Tongue (tissue), 2 donors: ENCODE results near the gene ERO1B. TPM values are rescaled to one million over a fixed set of nuclear protein-coding genes. Genes with fewer than 3 reads are reported as not detected.
A peak's percentile ranks its signal among the peaks of the same experiment; 100 is the strongest.

Source experiments
- DNase-seq: peaks from one replicate; pipeline ENCODE4 v3.0.0-alpha.2; 2015
- total RNA-seq: library from RNA; depleted of rRNA; stranded (reverse); fragments of >200 nt; gene quantifications from one replicate; pipeline ENCODE4 v1.2.3, GENCODE V29; 2014

The ERO1B gene
- total RNA-seq, 1 donor from 2014 or later = 5.5 TPM

- no peak for DNase-seq
These were observed 15.4 kb upstream of the ERO1B start for GRCh38 chr1:236297161-236297560.

- DNase-seq = no peak
These were observed 10.7 kb upstream of the ERO1B start for GRCh38 chr1:236292425-236292824.

GRCh38 chr1:236289492-236290131, 7.9 kb upstream of the ERO1B start:
- no peak for DNase-seq

- no peak for DNase-seq
These were observed 6.8 kb upstream of the ERO1B start for GRCh38 chr1:236288620-236288976.

GRCh38 chr1:236287757-236288619, 6.2 kb upstream of the ERO1B start:
- DNase-seq = no peak

- DNase-seq = no peak
These were observed 5.6 kb upstream of the ERO1B start for GRCh38 chr1:236287356-236287755.

GRCh38 chr1:236284291-236284721, 2.5 kb upstream of the ERO1B start:
- DNase-seq = no peak

GRCh38 chr1:236282719-236283118, 961 bp upstream of the ERO1B start:
- DNase-seq = no peak

GRCh38 chr1:236282425-236282716, 613 bp upstream of the ERO1B start:
- no peak for DNase-seq

- DNase-seq = peak; percentile 57
These were observed 532 bp downstream of the ERO1B start for GRCh38 chr1:236281198-236281653.

- DNase-seq = peak; percentile 16
These were observed 1.1 kb downstream of the ERO1B start for GRCh38 chr1:236280438-236281197.

GRCh38 chr1:236275586-236275985, 6.2 kb downstream of the ERO1B start:
- DNase-seq = no peak

- DNase-seq = no peak
These were observed 6.7 kb downstream of the ERO1B start for GRCh38 chr1:236275061-236275460.

- DNase-seq = no peak
These were observed 8.4 kb downstream of the ERO1B start for GRCh38 chr1:236273358-236273757.

- no peak for DNase-seq
These were observed 12.3 kb downstream of the ERO1B start for GRCh38 chr1:236269439-236269838.

GRCh38 chr1:236261898-236262297, 19.9 kb downstream of the ERO1B start:
- no peak for DNase-seq

- DNase-seq = no peak
These were observed 20.7 kb downstream of the ERO1B start for GRCh38 chr1:236261033-236261432.

- no peak for DNase-seq
These were observed 22.7 kb downstream of the ERO1B start for GRCh38 chr1:236259043-236259442.

GRCh38 chr1:236258114-236258622, 23.6 kb downstream of the ERO1B start:
- DNase-seq = no peak

GRCh38 chr1:236257216-236257615, 24.5 kb downstream of the ERO1B start:
- DNase-seq = no peak

- no peak for DNase-seq
These were observed 27.7 kb downstream of the ERO1B start for GRCh38 chr1:236253918-236254637.

- no peak for DNase-seq
These were observed 28.6 kb downstream of the ERO1B start for GRCh38 chr1:236253119-236253518.
